GM21529 (cell line): ENCODE measurements around the gene CEACAM7.
"Not testable (repeated sequence)": the region's sequence is repeated elsewhere in the genome, so short reads cannot be mapped to it uniquely, and the experiment has no call there.

Experiments
- ATAC-seq: cut with Tn5 transposase; IDR thresholded peaks from one replicate; pipeline ENCODE4 v1.9.1; 2021; ENCODE audit not compliant: unreplicated experiment

The CEACAM7 gene

GRCh38 chr19:41688098-41688497, at the start of gene CEACAM7:
Gene CEACAM7, minus strand, starts transcription at chr19:41688270. Its CDS starts 105 bp downstream, at chr19:41688165.
- no peak for ATAC-seq

- ATAC-seq, result no peak
Measured at GRCh38 chr19:41735071-41735600, 47.1 kb upstream of the CEACAM7 start.

GRCh38 chr19:41734585-41734984, 46.5 kb upstream of the CEACAM7 start:
- no peak for ATAC-seq

DNA sequence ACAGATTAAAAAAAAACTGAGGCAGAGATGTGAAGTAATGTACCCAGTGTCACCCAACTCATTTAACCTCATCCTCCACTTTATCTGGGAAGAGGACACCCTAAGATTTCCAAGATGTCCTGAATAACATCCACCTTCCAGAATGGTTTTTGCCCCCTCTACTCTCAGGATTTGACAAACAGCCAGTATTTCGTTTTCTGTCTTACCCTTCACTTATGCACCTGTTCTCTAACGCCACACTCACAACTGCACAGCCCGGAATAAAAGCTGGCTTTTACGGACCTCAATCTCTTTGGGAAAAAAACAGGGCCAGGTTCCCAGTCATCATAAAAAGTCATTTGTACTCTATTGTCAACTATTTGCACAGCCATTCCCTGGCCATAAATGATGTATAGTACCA, 46.1 kb upstream of the CEACAM7 start:
- no peak for ATAC-seq

- no peak for ATAC-seq
Measured at GRCh38 chr19:41726493-41726892, 38.4 kb upstream of the CEACAM7 start.

DNA sequence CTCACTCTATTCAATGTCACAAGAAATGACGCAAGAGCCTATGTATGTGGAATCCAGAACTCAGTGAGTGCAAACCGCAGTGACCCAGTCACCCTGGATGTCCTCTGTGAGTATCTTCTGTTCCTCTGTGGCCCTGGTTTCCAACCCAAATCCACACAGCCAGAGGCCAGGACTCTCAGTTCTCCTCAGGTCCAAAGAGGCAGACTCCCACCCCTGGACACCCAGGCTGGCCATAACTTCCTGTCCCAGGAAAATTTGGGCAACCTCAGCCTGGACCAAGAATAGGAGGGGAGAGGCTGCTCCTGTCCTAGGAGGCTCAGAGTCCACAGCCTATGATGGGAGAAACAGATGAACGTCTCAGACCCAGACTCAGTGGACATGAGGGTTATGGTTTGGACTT, 32.0 kb upstream of the CEACAM7 start:
- ATAC-seq, result no peak

GRCh38 chr19:41718761-41719160, 30.7 kb upstream of the CEACAM7 start:
- no peak for ATAC-seq

- ATAC-seq, result no peak
Measured at GRCh38 chr19:41714598-41714997, 26.5 kb upstream of the CEACAM7 start.

DNA sequence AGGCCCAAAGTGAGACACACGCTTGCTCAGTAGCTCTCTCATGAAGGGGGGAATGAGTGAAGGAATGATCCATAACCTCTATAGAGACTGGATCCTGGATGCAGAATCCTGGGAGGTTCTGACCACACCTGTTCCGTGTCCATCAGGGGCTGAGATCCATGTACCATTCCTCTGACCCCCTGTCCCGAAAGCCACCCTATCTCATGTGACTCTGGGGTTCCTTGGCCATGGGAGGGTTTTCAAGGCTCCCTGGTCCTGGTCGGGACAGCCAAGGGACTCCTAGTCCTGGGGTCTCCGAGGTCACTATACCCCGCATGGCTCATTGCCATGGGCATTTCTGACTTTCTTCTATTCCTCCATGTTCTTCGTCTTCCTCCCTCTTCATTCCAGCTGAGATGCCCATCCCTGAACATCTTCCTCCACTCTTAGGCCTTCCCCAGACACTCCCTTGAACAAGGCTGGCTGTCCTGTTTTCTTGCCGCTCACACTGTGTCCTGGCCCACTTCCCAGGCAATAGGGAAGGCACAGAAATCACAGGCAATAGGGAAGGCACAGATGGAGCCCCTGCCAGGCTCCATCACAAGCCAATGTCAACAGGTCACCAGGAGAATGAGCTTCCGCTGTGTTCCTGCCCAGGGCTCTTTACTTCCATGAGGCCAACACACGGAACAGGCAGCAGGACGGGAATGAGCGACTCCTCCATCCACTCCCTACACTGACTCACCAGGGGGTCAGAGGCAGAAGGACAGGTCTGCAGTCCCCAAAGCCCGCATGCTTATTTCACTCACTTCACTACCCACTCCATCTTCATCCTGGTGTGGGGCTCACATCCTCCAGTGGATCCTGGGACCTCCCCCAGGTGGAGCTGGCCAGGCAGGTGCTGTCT, 23.5 kb upstream of the CEACAM7 start:
- no peak for ATAC-seq

GRCh38 chr19:41709951-41710645, 22.0 kb upstream of the CEACAM7 start:
- no peak for ATAC-seq

DNA sequence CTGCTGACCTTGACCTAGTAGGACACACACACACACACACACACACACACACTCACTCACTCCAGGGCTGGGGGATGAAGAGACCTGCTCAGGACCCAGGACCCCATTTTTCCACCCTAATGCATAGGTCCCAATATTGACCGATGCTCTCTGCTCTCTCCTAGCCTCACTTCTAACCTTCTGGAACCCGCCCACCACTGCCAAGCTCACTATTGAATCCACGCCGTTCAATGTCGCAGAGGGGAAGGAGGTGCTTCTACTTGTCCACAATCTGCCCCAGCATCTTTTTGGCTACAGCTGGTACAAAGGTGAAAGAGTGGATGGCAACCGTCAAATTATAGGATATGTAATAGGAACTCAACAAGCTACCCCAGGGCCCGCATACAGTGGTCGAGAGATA, 21.4 kb upstream of the CEACAM7 start:
- not testable (repeated sequence) for ATAC-seq

GRCh38 chr19:41708481-41708880, 20.4 kb upstream of the CEACAM7 start, which contains the start of gene CEACAM5:
Gene CEACAM5, plus strand, starts transcription at chr19:41708626. Its CDS starts 106 bp downstream, at chr19:41708732.
- no peak for ATAC-seq

DNA sequence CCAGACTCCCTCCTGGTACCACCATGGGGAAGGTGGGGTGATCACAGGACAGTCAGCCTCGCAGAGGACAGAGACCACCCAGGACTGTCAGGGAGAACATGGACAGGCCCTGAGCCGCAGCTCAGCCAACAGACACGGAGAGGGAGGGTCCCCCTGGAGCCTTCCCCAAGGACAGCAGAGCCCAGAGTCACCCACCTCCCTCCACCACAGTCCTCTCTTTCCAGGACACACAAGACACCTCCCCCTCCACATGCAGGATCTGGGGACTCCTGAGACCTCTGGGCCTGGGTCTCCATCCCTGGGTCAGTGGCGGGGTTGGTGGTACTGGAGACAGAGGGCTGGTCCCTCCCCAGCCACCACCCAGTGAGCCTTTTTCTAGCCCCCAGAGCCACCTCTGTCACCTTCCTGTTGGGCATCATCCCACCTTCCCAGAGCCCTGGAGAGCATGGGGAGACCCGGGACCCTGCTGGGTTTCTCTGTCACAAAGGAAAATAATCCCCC, 19.9 kb upstream of the CEACAM7 start:
- ATAC-seq, result no peak

DNA sequence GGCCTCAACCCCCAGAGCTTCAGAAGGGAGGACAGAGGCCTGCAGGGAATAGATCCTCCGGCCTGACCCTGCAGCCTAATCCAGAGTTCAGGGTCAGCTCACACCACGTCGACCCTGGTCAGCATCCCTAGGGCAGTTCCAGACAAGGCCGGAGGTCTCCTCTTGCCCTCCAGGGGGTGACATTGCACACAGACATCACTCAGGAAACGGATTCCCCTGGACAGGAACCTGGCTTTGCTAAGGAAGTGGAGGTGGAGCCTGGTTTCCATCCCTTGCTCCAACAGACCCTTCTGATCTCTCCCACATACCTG, 19.4 kb upstream of the CEACAM7 start:
- ATAC-seq, result no peak

- ATAC-seq, result no peak
Measured at GRCh38 chr19:41706741-41707501, 18.9 kb upstream of the CEACAM7 start.

- no peak for ATAC-seq
Measured at GRCh38 chr19:41705393-41706174, 17.5 kb upstream of the CEACAM7 start.

DNA sequence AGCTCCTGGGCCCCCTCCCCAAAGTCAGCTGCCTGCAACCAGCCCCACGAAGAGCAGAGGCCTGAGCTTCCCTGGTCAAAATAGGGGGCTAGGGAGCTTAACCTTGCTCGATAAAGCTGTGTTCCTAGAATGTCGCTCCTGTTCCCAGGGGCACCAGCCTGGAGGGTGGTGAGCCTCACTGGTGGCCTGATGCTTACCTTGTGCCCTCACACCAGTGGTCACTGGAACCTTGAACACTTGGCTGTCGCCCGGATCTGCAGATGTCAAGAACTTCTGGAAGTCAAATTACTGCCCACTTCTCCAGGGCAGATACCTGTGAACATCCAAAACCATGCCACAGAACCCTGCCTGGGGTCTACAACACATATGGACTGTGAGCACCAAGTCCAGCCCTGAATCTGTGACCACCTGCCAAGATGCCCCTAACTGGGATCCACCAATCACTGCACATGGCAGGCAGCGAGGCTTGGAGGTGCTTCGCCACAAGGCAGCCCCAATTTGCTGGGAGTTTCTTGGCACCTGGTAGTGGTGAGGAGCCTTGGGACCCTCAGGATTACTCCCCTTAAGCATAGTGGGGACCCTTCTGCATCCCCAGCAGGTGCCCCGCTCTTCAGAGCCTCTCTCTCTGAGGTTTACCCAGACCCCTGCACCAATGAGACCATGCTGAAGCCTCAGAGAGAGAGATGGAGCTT, 15.7 kb upstream of the CEACAM7 start:
- ATAC-seq, result no peak

GRCh38 chr19:41702171-41702651, 14.1 kb upstream of the CEACAM7 start:
- ATAC-seq, result no peak

- ATAC-seq, result no peak
Measured at GRCh38 chr19:41701401-41702075, 13.5 kb upstream of the CEACAM7 start.
